Measurements from ENCODE around the gene WDR72.

WDR72 gene

GRCh38 chr15:53753813-53754212 is 5.7 kb downstream of the WDR72 start:
- no peak overlapping the region for H3K27ac ChIP-seq (ENCODE audit: low read depth, low read length)
- no peak overlapping the region for H3K4me3 ChIP-seq (ENCODE audit: low read depth in 1 of 2, low read length in 2 of 2)
- H3K9me3 ChIP-seq (ENCODE audit: low read length): no peaks in the 10 kb centered on the region
- no peaks in the 10 kb centered on the region for H3K36me3 ChIP-seq (ENCODE audit: insufficient read depth, low read length)
- H3K9ac ChIP-seq (ENCODE audit: low read length): no peak overlapping the region
- H3K27me3 ChIP-seq (ENCODE audit: control insufficient read depth in 1 of 2, insufficient read depth in 2 of 2, low read length in 2 of 2): no peaks in the 10 kb centered on the region
- H3K4me1 ChIP-seq (ENCODE audit: insufficient read depth, low read length): no peaks in the 10 kb centered on the region

- no peaks in the 10 kb centered on the region for H3K27me3 ChIP-seq (ENCODE audit: control insufficient read depth in 1 of 2, insufficient read depth in 2 of 2, low read length in 2 of 2)
- no peak overlapping the region for H3K27ac ChIP-seq (ENCODE audit: low read depth, low read length)
- no peak overlapping the region for H3K4me3 ChIP-seq (ENCODE audit: low read depth in 1 of 2, low read length in 2 of 2)
- no peaks in the 10 kb centered on the region for H3K9me3 ChIP-seq (ENCODE audit: low read length)
- no peaks in the 10 kb centered on the region for H3K36me3 ChIP-seq (ENCODE audit: insufficient read depth, low read length)
- H3K9ac ChIP-seq (ENCODE audit: low read length): no peak overlapping the region
- H3K4me1 ChIP-seq (ENCODE audit: insufficient read depth, low read length): no peaks in the 10 kb centered on the region
Measured at GRCh38 chr15:53752406-53752805, 7.1 kb downstream of the WDR72 start.

- Histone ChIP-seq H3K36me3 (ENCODE audit: insufficient read depth, low read length) (no peaks in the 10 kb centered on the region), H3K9me3 (ENCODE audit: low read length) (no peaks in the 10 kb centered on the region), H3K4me1 (ENCODE audit: insufficient read depth, low read length) (no peaks in the 10 kb centered on the region), H3K27me3 (ENCODE audit: control insufficient read depth in 1 of 2, insufficient read depth in 2 of 2, low read length in 2 of 2) (no peaks in the 10 kb centered on the region), H3K9ac (ENCODE audit: low read length) (no peak overlapping the region), H3K4me3 (ENCODE audit: low read depth in 1 of 2, low read length in 2 of 2) (no peak overlapping the region), H3K27ac (ENCODE audit: low read depth, low read length) (no peak overlapping the region)
Measured at GRCh38 chr15:53747501-53748068, 11.9 kb downstream of the WDR72 start.

- no peak overlapping the region for H3K4me3 ChIP-seq (ENCODE audit: low read depth in 1 of 2, low read length in 2 of 2)
- H3K9ac ChIP-seq (ENCODE audit: low read length): no peak overlapping the region
- H3K36me3 ChIP-seq (ENCODE audit: insufficient read depth, low read length): no peaks in the 10 kb centered on the region
- no peaks in the 10 kb centered on the region for H3K9me3 ChIP-seq (ENCODE audit: low read length)
- no peak overlapping the region for H3K27ac ChIP-seq (ENCODE audit: low read depth, low read length)
- H3K27me3 ChIP-seq (ENCODE audit: control insufficient read depth in 1 of 2, insufficient read depth in 2 of 2, low read length in 2 of 2): no peaks in the 10 kb centered on the region
- no peaks in the 10 kb centered on the region for H3K4me1 ChIP-seq (ENCODE audit: insufficient read depth, low read length)
Measured at GRCh38 chr15:53746101-53746500, 13.4 kb downstream of the WDR72 start.

GRCh38 chr15:53739651-53740050 is 19.8 kb downstream of the WDR72 start:
- no peak overlapping the region for H3K4me3 ChIP-seq (ENCODE audit: low read depth in 1 of 2, low read length in 2 of 2)
- no peaks in the 10 kb centered on the region for H3K9me3 ChIP-seq (ENCODE audit: low read length)

DNA sequence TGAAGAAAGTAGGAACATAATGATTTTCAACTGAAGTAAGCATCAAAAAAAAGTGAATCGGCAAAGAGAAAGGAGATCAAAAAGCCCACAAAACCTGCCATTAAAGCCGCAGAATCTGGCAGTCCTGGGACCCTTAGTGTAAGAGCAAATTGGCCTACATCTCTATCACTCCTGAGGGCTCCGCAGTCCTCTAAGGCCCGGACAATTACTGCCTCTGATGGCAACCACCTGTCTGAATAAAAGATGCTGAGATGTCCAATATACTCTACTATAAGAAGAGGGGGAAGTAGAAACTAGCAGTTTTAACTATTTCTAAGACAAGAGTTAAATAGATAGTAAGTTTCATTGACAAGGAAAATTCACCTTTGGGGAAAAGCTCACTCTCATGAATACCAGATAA is 20.3 kb downstream of the WDR72 start:
- no peak overlapping the region for H3K4me3 ChIP-seq (ENCODE audit: low read depth in 1 of 2, low read length in 2 of 2)
- no peak overlapping the region for H3K9ac ChIP-seq (ENCODE audit: low read length)
- H3K4me1 ChIP-seq (ENCODE audit: insufficient read depth, low read length): no peaks in the 10 kb centered on the region
- H3K27me3 ChIP-seq (ENCODE audit: control insufficient read depth in 1 of 2, insufficient read depth in 2 of 2, low read length in 2 of 2): no peaks in the 10 kb centered on the region
- H3K36me3 ChIP-seq (ENCODE audit: insufficient read depth, low read length): no peaks in the 10 kb centered on the region
- no peaks in the 10 kb centered on the region for H3K9me3 ChIP-seq (ENCODE audit: low read length)
- no peak overlapping the region for H3K27ac ChIP-seq (ENCODE audit: low read depth, low read length)

More at GRCh38 chr15:53739651-53740050, 19.8 kb downstream of the WDR72 start:
- no peaks in the 10 kb centered on the region for H3K36me3 ChIP-seq (ENCODE audit: insufficient read depth, low read length)
- no peaks in the 10 kb centered on the region for H3K27me3 ChIP-seq (ENCODE audit: control insufficient read depth in 1 of 2, insufficient read depth in 2 of 2, low read length in 2 of 2)
- H3K27ac ChIP-seq (ENCODE audit: low read depth, low read length): no peak overlapping the region
- H3K4me1 ChIP-seq (ENCODE audit: insufficient read depth, low read length): no peaks in the 10 kb centered on the region
- H3K9ac ChIP-seq (ENCODE audit: low read length): no peak overlapping the region

DNA sequence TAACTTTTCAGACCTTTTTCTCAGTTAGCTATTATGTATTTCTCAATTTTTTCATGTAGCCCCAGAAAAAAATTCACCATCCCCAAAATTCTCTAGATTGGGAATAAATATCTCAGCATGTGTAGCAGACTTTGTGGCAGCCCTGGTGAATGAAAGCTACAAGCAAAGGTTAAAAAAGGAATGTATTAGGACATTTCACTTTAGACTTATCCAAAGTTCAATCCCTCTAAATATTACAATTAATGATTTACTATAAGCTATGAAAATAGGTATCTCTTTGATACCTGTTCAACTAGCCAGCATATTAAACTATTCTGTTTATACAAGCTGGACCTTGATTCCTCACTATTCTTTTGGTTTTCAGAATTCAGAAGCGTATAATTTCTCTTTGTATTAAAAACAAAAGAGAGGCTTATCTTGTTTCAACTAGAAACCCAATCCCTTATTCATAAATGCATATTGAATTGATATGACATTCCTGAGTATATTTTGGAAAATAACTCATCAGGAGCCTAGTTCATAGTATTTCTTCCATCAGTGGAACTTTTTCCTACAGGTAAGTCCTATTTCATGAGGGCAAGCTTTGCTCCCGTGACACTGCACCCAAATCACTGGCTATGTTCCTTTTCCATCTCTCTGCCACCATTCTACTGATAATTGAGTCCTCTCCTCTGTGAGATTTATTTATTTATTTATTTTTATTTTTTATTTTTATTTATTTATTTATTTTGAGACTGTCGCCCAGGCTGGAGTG is 38.0 kb downstream of the WDR72 start:
- no peak overlapping the region for H3K27ac ChIP-seq (ENCODE audit: low read depth, low read length)
- no peaks in the 10 kb centered on the region for H3K36me3 ChIP-seq (ENCODE audit: insufficient read depth, low read length)
- H3K9me3 ChIP-seq (ENCODE audit: low read length): no peaks in the 10 kb centered on the region
- no peaks in the 10 kb centered on the region for H3K27me3 ChIP-seq (ENCODE audit: control insufficient read depth in 1 of 2, insufficient read depth in 2 of 2, low read length in 2 of 2)
- no peaks in the 10 kb centered on the region for H3K4me1 ChIP-seq (ENCODE audit: insufficient read depth, low read length)
- no peak overlapping the region for H3K4me3 ChIP-seq (ENCODE audit: low read depth in 1 of 2, low read length in 2 of 2)
- no peak overlapping the region for H3K9ac ChIP-seq (ENCODE audit: low read length)

GRCh38 chr15:53716909-53717876 is 42.3 kb downstream of the WDR72 start:
- Histone ChIP-seq H3K36me3 (ENCODE audit: insufficient read depth, low read length) (no peaks in the 10 kb centered on the region), H3K4me3 (ENCODE audit: low read depth in 1 of 2, low read length in 2 of 2) (no peak overlapping the region), H3K9me3 (ENCODE audit: low read length) (no peaks in the 10 kb centered on the region), H3K27me3 (ENCODE audit: control insufficient read depth in 1 of 2, insufficient read depth in 2 of 2, low read length in 2 of 2) (no peaks in the 10 kb centered on the region), H3K4me1 (ENCODE audit: insufficient read depth, low read length) (no peaks in the 10 kb centered on the region), H3K27ac (ENCODE audit: low read depth, low read length) (no peak overlapping the region), H3K9ac (ENCODE audit: low read length) (no peak overlapping the region)

DNA sequence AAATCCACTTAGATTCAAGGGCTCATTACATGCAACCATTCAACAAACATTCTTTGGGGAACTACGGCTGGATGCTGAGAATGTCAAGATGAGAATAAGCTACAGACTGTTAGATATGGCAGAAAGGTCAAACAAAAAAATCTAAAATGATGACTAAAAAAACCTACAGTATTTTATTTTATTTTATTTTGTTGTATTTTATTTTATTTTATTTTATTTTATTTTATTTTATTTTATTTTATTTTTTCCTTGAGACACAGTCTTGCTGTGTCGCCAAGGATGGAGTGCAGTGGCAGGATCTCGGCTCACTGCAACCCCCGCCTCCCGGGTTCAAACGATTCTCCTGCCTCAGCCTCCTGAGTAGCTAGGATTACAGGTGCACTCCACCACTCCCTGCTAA is 46.2 kb downstream of the WDR72 start:
- no peak overlapping the region for H3K9ac ChIP-seq (ENCODE audit: low read length)
- no peaks in the 10 kb centered on the region for H3K4me1 ChIP-seq (ENCODE audit: insufficient read depth, low read length)
- no peak overlapping the region for H3K4me3 ChIP-seq (ENCODE audit: low read depth in 1 of 2, low read length in 2 of 2)
- no peaks in the 10 kb centered on the region for H3K36me3 ChIP-seq (ENCODE audit: insufficient read depth, low read length)
- no peak overlapping the region for H3K27ac ChIP-seq (ENCODE audit: low read depth, low read length)
- no peaks in the 10 kb centered on the region for H3K9me3 ChIP-seq (ENCODE audit: low read length)
- H3K27me3 ChIP-seq (ENCODE audit: control insufficient read depth in 1 of 2, insufficient read depth in 2 of 2, low read length in 2 of 2): no peaks in the 10 kb centered on the region

- Histone ChIP-seq H3K9me3 (ENCODE audit: low read length) (no peaks in the 10 kb centered on the region), H3K9ac (ENCODE audit: low read length) (no peak overlapping the region), H3K4me3 (ENCODE audit: low read depth in 1 of 2, low read length in 2 of 2) (no peak overlapping the region), H3K36me3 (ENCODE audit: insufficient read depth, low read length) (no peaks in the 10 kb centered on the region), H3K4me1 (ENCODE audit: insufficient read depth, low read length) (no peaks in the 10 kb centered on the region), H3K27ac (ENCODE audit: low read depth, low read length) (no peak overlapping the region), H3K27me3 (ENCODE audit: control insufficient read depth in 1 of 2, insufficient read depth in 2 of 2, low read length in 2 of 2) (no peaks in the 10 kb centered on the region)
Measured at GRCh38 chr15:53710906-53711305, 48.6 kb downstream of the WDR72 start.

GRCh38 chr15:53709821-53710220 is 49.6 kb downstream of the WDR72 start:
- Histone ChIP-seq H3K27ac (ENCODE audit: low read depth, low read length) (no peak overlapping the region), H3K4me1 (ENCODE audit: insufficient read depth, low read length) (no peaks in the 10 kb centered on the region), H3K36me3 (ENCODE audit: insufficient read depth, low read length) (no peaks in the 10 kb centered on the region), H3K27me3 (ENCODE audit: control insufficient read depth in 1 of 2, insufficient read depth in 2 of 2, low read length in 2 of 2) (no peaks in the 10 kb centered on the region), H3K9ac (ENCODE audit: low read length) (no peak overlapping the region), H3K4me3 (ENCODE audit: low read depth in 1 of 2, low read length in 2 of 2) (no peak overlapping the region), H3K9me3 (ENCODE audit: low read length) (no peaks in the 10 kb centered on the region)

All from muscle layer of colon (tissue), 2 donors.